ENCODE data around the gene LY9.
"Not testable (repeated sequence)": the region's sequence is repeated elsewhere in the genome, so short reads cannot be mapped to it uniquely, and the experiment has no call there.

The LY9 gene

DNA sequence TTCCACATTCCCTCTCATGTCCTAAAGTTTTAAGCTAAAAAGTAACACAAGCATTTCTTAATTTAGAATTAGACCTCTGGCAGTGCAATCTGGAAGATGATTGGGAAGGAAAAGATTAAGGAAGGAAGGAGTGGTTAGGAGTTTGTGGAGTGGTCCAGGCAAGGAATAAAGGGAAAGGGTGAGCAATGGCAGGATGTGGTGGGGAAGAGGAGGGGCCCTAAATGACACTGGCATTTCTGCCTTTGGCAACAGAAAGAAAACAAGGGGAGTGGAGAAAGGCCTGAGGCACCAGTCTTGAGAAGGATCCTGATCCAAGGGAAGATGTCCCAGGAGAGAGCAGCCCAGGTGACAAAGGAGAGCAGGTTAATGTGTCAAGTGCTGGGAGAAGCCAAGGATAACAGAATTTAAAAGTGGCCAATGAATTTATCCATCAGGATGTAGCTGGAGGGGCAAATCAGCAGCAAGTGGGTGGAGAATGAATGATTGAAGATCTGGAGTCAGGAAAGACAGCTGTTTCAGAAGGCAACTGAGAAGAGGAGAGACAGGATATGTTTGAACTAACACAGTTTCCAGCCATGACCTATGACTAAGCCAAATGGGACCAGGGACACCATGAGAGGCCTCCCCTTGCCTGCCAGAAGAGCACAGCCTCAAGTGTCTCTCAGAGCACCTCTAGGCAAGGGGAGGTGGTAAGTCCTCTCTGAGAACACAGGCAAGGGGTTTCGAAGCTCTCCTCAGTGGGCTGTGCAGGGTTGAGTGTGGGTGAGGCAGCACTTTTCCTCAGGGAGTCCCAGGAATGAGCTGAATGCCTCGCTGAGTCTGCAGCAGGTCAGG, 20.9 kb upstream of the LY9 start:
- DNase-seq = no peak

DNA sequence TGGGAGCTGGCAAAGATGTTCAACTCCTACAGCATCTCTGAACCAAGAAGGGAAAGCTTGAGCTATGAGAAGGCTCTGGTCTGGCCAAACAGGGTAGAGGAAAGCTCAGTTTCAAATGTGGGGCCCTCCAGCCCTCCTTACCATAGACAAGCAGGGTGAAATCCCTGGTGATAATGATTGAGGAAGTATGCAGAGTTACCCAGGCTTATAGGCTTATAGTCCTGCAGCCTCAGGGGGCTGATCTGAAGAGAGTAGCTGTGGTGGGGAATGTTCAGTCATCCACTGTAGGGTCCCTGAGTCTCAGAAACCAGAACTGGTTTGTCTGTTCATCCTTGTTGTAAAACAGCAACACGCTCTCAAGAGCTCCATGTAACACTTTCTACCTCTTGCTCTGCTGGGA, 19.8 kb upstream of the LY9 start:
- DNase-seq = no peak

- peak; percentile 41 for DNase-seq
Measured at GRCh38 chr1:160777486-160778089, 18.4 kb upstream of the LY9 start.

GRCh38 chr1:160778976-160779375, 17.0 kb upstream of the LY9 start:
- DNase-seq = no peak

- DNase-seq = peak; percentile 47
Measured at GRCh38 chr1:160779626-160780397, 16.2 kb upstream of the LY9 start.

- no peak for DNase-seq
Measured at GRCh38 chr1:160780398-160780755, 15.6 kb upstream of the LY9 start.

DNA sequence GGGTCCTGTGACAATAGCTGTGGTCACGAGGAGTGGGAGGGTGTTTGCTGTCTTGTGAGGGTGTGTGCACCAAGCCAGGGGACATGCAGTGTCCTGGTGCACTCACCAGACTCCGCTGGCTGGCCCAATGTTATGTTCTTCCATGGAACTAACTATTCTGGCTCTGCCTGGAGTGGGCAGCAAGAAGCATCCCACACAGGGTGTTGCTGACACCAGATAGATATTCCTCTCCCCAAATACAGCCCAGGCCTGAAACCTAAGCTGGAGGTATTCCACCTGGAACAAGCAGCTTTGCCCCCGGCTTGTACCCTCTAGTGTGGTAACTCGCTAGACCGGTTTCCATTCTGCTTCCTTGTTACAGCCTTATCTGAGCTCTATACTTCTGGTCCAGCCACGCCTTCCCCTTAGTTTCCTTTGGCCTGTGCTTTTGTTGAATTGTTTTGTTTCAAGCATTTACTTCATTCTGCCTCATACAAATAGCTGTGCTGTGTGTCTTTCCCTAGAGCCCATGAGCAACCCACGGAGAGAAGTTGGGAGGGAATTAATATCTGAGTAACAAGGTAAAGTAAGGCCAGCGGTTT, 14.7 kb upstream of the LY9 start:
- no peak for DNase-seq

DNA sequence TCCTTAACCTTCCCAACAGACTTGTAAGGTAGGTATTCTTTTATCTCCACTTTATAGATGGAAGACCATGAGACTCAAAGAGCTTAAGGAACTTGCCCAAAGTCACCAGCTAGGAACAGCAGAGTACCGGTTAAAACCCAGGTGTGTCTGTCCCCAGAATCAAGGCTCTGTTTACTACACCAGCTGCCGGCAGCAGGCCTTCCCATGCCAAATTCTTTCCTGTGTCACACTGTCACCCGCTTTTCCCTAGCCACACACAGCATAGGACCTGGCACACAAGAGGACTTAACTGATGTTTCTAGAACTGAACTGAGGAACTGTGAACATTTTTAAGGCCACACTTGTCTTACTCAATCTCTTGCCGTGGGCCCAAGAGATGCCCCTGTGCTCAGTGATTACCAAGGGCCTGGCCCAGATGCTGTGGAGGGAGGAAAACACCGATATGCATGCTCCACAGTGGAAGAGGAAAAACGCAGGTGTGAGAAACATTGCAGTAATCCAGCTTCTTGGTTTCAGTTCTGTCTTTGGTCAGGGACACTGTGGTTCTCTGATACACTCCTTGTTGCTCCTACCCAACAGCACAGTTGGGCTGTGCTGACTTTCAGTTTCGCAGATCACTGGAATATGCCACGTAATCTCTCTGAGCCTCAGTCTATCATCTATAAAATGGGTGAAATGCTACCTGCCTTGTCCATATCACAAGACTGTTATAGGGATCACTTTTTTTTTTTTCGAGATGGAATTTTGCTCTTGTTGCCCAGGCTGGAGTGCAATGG, 13.9 kb upstream of the LY9 start:
- DNase-seq = peak; percentile 46

DNA sequence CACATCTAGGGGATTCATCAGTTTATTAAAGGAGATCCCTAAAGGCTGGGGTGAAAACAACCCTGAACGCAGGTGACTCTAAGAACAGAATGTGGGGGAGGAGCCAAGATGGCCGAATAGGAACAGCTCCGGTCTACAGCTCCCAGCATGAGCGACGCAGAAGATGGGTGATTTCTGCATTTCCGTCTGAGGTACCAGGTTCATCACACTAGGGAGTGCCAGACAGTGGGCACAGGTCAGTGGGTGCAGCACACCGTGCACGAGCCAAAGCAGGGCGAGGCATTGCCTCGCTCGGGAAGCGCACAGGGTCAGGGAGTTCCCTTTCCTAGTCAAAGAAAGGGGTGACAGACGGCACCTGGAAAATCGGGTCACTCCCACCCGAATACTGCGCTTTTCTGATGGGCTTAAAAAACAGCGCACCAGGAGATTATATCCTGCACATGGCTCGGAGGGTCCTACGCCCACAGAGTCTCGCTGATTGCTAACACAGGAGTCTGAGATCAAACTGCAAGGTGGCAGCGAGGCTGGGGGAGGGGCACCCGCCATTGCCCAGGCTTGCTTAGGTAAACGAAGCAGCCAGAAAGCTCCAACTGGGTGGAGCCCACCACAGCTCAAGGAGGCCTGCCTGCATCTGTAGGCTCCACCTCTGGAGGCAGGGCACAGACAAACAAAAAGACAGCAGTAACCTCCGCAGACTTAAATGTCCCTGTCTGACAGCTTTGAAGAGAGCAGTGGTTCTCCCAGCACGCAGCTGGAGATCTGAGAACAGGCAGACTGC, 12.8 kb upstream of the LY9 start:
- not testable (repeated sequence) for DNase-seq

DNA sequence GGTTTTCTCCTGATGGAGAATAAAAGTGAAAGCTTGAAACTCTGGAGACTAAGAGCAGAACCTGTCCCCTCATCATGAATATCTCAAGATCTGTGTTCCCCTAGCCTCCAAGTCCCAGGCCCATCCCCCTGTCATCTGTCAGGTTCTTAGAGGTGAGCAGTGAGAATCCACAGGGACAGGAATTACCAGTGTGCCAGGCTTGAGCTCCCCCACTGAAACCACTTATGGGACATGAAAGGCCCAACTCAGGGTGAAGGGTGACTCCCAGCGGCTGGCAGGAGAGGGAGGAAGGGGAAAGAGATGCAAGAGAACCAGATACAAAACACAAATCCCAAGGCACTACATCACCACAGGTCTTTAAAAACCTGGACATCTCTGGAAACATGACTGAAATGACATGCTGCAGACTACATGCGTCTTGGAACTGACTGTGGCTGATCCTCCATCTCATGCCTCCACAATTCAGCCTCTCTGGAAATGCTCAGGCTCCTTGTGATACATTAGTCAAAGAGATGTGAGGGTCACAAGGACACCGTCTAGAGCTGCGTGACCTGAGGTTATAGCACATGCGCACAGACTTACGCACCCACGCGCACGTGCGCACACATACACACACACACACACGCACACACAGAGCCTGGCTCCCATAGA, 6.8 kb upstream of the LY9 start:
- no peak for DNase-seq

DNA sequence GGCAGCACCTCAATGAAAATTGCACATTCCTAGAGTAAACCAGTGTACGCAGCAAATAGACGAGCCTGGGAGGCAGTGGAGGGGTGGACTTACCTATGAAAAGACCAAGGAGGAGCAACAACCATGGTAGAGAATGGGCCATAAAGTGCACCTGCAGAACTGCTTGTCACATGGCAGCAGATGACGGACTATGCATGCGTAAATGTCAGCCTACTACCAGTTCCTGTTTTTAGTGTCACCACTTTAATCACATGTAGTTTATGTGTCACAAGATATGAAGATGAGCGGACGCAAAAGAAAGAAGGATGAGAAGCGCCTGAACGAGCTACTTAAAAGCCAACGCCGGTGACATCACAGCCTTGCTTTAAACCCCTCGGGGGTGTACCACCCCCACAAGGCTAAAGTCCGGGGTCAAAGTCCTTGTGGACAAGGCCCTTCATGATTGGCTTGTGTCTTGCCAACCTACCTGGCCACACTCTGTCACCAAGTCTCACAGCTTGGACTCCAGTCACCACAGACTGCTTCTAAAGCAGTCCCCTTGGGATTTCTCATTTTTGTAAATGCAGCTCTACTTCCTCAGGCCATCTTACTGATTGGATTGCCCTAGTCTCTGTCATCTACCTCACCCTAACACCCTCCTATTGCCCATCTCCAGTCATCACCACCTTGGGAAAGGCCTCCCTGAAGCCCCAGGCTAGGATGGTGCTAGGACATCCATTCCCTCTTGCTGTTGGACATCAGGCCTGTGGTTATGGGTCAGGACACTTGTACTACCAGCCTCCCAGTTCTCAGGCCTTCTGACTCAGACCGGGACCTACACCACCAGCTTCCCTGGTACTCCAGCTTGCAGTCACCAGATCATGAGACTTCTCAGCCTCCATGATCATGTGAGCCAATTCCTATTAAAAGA, 6.0 kb upstream of the LY9 start:
- no peak for DNase-seq

DNA sequence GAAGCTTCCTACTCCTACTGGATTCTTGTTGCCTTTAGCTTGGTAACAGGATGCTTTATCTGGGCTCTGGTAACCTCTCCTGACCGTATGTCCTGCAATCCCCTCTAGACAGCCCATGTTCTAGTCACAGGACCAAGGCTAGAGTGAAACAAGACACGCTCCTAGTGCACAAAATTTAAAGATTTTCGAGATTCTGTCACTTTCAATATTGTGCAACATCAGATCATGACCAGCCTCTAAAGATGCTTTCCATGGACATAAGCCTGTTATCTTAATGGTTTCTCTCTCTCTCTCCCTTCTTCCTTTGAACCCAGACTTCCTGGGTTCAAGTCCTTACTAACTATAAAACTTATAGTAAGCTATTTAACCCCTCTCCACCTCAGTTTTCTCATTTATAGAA, 1.6 kb upstream of the LY9 start:
- no peak for DNase-seq

DNA sequence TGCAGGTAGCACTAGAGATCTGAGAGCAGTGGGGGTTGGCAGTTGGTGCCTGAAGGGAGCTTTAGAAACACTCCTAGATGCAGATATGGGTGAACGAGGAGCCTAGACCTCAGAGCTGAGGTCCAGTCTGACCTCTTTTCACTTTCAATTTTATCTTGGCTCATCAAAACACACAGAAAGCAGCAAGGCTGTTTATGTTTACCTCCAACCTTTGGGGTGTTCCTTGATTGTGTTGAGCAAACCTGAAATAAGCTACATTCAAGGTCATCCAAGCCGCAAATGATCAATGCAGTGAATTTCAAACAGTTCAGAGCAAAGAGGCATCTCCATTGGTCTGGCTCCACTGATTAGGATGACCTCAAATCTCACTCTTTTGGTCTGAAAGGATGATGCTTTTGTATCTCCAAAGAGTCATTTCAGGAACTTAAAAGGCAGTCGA, 1.3 kb downstream of the LY9 start:
- no peak for DNase-seq

DNA sequence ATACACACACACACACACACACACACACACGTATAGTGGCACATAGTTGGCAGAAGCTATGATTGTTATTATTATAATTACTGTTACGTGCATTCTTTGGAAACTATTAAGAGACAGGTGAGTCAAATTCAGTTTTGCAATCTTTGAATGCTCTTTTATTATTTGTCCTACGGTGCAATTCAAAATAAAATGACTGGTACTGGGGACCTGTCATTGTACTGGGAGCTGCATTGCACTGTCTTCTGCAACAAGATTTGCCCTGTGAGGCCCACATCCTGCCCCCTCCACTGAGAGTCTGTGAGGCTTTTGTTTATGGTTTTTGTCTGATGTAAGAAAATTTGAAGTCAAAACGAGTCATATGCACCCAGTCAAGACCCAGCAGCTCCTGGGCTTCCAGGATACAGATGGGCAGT, 1.9 kb downstream of the LY9 start:
- peak; percentile 73 for DNase-seq

GRCh38 chr1:160798439-160798838, 2.5 kb downstream of the LY9 start:
- no peak for DNase-seq

- no peak for DNase-seq
Measured at GRCh38 chr1:160799641-160800040, 3.7 kb downstream of the LY9 start.

GRCh38 chr1:160800142-160800541, 4.2 kb downstream of the LY9 start:
- peak; percentile 53 for DNase-seq

GRCh38 chr1:160800645-160801408, 4.9 kb downstream of the LY9 start:
- no peak for DNase-seq

- no peak for DNase-seq
Measured at GRCh38 chr1:160801836-160802580, 6.0 kb downstream of the LY9 start.

Measured in activated naive CD4-positive, alpha-beta T cell treated with Interleukin-2 at 50 U/mL for 16 hours (primary cell).